COLO668 (cell line): Measurements from ENCODE around the gene TTC39B.

Experiments used
- DNase-seq: peaks from one replicate; lab custom pipeline; 2025; ENCODE audit not compliant: unreplicated experiment; lab: John Stamatoyannopoulos, UW

Gene TTC39B

DNA sequence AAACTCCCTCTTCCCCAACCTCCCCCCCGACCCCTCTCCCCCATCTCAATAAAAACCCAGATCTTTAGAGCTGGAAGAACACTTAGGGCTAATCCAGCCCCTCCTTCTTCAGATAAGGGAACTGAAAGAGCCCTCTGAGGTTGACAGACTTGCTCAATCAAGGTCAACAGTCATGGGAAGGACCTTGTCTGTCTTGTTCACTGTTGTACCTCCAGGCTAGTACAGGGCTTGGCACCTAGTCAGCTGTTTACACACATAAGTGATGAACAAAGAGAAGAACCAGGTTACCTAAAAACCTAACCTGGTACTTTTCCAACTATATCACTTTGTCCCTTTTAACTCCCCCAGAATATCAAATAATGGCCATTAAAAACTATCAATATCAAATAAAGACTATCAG is 2.4 kb downstream of the TTC39B start:
- no peak for DNase-seq

DNA sequence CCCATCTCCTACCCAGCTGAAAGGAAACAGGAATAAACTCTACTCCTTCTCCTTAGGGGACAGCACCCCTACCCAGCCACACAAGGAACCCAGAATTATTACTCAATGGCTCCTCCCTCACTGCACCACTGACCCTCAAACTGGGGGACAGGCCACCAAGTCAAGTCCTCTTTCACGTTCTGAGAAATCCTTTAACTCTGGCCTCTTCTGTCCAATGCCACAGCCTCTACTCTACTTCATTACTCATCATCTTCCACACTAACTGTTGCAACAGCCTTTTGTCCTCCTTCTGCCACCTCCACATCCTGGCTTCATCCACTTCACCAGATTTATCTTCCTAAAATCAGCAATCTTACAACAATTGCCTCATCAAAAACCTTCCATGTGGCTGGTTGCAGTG is 6.8 kb downstream of the TTC39B start:
- no peak for DNase-seq

DNA sequence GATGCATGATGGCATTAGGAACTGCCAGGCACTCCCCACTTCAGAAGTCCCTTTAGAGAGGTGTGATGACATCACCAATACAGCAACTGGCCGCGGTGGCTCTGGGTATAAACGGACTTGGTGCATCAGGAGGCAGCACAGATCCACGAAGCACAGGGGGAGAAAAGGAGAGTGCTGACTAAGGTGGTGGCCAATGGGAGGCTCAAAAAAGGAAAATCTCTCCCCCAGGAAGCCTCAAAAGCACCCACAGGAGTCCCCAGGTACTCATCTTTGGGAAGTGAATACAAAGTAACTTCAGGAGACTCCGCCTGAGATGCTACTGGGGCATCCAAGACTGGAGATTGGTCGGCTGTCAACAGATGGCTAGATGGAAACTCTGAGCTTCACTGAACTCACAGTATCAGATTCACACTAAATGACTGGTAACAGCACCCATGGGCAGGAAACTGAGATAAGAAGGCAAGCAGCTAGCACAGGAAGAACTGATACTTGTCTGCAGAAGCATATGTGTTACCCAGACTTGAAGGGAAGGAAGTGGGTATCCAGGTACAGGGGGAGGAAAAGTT is 7.6 kb downstream of the TTC39B start:
- no peak for DNase-seq

- no peak for DNase-seq
Measured at GRCh38 chr9:15298362-15298761, 8.7 kb downstream of the TTC39B start.

- DNase-seq = no peak
Measured at GRCh38 chr9:15295761-15296405, 11.1 kb downstream of the TTC39B start.

DNA sequence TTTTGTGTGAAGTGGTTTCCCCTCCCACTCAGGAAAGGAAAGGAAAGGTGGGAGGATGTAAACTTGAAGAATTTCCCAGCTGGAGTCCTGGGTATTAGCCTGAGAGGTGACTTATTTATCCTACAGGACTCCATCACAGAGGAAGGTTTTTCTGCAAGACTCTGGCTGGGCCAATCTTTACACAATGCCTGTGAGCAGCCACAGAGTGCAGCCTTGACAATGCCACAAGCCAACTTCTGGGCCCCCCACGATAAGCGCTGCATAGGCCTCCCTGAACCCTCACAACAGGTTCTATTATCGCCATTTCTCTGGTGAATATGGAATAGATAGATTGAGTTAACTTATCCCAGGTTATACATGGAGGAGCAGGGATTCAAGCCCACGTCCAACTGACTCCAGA is 12.4 kb downstream of the TTC39B start:
- no peak for DNase-seq

GRCh38 chr9:15293804-15294316 is 13.2 kb downstream of the TTC39B start:
- no peak for DNase-seq

DNA sequence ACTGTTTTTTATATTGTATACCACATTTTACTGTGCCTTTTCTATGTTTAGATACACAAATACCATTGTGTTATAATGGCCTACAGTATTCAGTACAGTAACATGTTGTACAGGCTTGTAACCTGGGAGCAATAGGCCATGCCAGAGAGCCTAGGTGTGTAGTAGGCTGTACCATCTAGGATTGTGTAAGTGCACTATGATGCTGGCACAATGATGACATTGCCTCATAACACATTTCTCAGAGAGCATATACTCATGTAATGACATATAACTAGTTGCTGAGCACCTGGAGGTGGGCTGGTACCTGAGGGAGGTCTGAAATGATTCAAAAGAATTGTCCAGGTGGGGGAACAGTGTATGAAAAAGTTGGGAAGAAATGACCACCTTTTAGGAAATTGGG is 13.9 kb downstream of the TTC39B start:
- no peak for DNase-seq

DNA sequence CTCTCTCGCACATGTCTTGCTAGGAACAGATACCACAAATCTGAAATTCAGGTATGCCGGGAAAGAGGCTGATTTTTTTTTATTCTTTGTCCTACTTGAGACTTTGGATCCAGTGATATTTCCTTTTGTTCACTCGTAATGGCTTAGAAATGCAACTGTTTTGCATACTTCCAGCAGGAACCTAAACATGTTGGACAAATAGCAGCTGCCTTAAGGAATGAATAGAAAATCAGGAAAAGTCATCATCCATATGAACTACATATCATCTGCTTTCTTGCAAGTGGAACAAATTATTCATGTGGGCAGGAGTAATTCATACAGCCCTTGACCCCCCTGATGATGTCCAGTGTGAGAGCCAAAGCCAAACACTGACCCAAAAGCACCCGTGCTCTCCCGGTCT is 17.4 kb downstream of the TTC39B start:
- DNase-seq = no peak

DNA sequence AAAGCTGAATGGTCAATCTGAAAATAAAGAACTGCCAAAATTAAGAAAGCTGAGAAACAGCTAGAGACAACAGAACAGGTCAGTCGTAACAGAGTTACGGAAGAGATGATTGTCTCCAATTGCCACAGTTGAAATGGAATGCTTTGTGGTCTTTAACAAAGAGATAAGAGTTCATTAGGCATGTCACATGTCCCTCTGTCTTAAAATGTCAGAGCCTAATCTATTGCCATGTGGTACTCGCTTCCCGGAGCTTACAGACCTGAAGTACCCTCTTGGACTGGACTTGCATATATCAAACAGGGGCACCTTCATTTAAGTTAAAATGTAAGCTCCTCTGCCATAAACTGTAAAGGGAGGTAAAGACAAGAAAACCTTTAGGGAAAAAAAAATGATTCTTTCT is 19.7 kb downstream of the TTC39B start:
- no peak for DNase-seq

- no peak for DNase-seq
Measured at GRCh38 chr9:15286161-15286821, 20.7 kb downstream of the TTC39B start.

DNA sequence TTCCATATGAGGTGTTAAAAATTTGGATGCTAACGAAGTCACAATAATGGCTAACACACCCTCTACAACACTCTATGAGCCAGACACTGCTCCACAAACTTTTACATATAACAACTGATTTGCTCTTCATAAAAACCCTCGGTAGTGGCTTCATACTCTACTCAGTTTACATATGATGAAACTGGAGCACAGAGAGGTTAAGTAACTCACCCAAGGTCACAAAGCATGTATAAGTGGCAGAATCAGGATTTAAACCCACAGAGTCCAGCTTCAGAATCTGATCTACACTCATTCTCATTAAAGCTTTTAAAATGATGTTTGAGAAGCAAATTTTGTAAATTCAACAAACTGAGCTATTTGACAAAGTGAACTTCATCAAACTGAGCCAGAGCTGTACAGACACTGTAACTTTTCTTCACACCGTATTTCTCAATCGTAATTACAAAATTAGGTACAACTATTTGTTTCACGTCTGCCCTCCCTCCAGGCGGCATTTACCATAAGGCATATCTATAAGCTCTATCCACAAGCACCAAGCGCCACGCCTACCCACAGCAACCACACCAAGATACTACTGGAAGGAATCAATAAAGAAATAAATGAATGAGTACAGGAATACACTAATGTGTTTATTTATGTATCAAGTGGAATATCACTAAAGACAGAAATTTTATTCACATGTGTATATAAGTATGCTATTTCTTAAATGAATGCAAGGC is 24.3 kb downstream of the TTC39B start:
- DNase-seq = no peak

GRCh38 chr9:15280647-15281046 is 26.4 kb downstream of the TTC39B start:
- no peak for DNase-seq

DNA sequence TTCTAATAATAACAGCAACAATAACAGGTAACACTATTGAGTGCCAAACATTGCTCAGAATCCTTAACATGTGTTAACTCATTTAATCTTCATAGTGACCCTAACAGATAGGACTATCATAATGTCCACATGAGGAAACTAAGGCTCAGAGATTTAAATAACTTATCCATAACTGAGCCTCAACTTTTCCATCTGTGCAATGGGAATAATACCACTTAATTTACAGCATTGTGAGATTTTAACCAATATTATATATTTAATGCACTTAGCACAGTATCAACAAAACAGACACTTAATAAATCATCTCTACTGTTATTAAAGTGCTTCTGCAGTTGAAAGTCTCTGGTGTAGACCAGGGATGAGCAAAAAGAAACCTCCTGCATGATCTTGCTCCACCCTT is 28.2 kb downstream of the TTC39B start:
- no peak for DNase-seq

- DNase-seq = no peak
Measured at GRCh38 chr9:15278091-15278687, 28.8 kb downstream of the TTC39B start.

- no peak for DNase-seq
Measured at GRCh38 chr9:15277400-15278090, 29.5 kb downstream of the TTC39B start.

- no peak for DNase-seq
Measured at GRCh38 chr9:15276328-15276938, 30.6 kb downstream of the TTC39B start.

DNA sequence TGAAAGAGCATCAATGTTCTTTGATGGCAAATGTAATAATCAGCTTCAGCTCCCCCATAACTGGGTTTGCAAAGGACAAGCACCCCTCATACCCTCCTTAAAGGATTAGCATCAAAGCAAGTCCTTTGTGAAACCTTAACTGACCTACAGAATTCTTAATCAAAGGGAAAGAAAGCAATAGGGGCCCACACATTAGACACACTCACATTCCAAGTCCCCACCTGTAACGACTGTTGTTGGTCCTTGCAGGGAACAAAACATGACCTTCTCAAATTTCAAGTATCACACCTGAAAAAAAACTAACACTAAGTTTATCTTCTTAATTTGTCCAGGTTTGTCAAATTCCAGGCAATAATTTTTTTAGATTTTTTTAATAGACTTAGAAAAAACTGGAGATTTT is 32.6 kb downstream of the TTC39B start:
- DNase-seq = no peak

DNA sequence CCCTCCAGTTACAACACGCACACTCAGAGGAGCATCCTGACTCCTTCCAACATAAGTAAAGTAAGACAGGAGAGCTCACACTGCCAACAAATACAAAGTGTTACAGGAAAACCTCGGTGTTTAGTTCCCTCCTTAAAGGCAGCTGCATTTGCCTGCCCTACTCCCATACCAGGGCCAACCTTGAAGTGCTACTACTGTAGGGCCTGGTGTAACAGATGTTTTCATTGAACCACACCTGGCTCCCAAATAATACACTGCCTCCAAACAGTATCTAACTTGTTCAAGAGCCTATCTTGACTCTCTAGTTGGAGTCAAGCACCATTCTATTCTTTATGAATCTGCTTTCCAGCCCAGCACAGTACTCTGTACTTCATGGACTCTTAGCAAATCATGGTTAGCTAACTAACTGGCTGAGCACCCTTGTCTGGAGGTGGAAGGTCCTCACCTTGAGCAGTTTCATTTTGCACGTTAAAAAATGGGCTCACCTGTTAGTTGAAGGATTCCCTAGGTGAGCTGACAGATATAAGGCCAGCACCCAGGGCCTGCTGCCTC is 34.6 kb downstream of the TTC39B start:
- DNase-seq = no peak

GRCh38 chr9:15271403-15271802 is 35.6 kb downstream of the TTC39B start:
- DNase-seq = no peak
